Measurements from ENCODE around the gene G3BP1. TPM values are rescaled to one million over a fixed set of nuclear protein-coding genes. Genes with fewer than 3 reads are reported as not detected.
"Not testable (repeated sequence)": the region's sequence is repeated elsewhere in the genome, so short reads cannot be mapped to it uniquely, and the experiment has no call there.

The G3BP1 gene
- total RNA-seq, 1 donor from 2014 or later: 60.7 TPM

DNA sequence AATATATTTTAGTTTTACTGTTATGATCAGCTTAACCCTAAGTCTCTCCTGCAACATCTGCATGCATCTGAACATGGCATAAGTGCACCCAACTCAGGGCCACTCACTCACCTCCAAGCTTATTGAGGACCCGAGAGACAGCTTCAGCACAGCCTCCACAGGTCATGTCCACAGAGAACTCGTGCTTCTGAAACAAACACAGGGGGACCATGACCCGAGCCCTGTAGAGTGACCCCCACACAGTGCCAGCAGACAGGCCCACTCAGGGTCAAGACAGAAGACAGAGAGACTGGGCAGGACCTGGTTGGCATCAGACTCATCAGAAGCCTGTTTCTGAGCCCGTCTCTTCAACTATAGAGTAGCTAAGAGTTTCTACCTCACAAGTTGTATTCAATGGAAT, 20.2 kb upstream of the G3BP1 start:
- no peak for FAIRE-seq

DNA sequence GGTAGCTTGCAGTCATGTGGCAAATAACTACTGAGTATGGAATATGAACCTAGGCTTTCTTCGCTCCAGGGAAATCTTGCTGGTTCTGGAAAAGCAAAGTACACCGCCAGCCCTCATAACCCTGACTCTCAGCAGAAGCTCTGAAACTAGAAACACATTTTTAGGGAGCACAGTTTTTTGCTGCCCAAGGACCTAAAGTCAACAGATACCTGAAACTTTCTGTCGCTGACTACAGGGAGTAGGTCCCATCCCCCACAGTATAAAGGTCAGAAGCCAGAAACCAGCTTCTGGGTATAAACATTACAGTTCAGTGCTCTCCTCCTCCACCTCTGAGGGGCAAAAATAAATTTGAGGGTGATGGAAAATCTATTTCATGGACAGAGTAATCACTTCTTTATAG, 16.4 kb upstream of the G3BP1 start:
- DNase-seq (ENCODE audit: low spot score in 2 of 2): no peak
- FAIRE-seq: no peak

More for the DNA sequence above, 20.2 kb upstream of the G3BP1 start:
- no peak for DNase-seq (ENCODE audit: low spot score in 2 of 2)

DNA sequence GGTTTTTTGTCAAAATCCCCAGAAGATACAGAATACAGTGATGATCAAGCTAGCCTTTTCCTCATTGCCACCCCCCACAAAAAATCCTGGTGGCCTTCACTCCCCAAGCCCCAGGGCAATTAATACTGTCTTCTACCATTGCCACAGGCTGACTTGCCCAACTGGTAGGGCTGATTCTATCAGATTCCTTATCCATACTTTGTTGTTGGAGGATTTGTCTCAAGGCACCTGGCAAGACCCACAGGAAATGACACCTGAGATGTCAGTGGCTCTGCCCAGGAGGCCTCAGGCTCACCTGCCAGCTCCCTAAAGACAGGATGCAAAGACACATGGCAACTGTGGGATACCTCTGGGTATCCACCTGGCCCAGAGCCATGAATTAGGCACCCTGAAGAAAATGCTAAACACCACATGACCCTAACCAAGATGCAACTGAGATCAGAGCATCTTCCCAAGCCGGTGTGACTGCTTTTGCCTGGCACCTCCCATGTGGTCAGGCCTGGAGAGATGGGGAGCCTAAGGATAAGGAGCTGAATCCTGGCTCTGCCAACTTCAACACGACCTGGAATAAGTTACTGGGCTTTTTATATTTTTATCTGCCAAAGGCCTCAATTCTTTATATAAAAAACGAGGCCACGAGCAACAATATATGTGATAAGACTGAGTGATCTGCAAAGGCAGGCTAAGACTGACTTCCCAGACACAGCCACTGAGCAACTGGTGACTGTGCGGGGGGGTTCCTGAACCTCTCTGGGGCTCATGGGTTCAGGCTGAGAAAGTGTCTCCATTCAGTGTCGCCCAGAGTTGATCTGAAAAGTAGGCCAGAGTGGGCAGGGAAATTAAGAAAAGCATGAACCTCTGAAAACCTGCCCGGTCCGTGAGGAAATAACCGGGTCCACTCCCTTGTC, 14.3 kb upstream of the G3BP1 start:
- no peak for FAIRE-seq

DNA sequence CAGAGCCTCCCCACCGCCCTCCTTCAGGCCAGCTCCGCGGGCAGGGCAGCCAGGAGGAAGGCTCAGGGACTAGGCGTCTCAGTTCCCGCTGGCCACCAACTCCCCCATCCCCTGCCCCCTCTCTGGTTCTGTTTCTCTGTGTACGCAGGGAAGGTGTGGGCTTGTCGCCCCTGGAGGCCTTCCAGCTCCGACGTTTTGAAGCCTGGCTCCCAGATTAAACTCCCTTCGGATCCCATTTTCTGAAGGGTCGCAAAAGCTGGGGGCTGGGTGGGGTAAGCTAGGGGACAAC, 13.7 kb upstream of the G3BP1 start:
- DNase-seq (ENCODE audit: low spot score in 2 of 2) (peak in 1 of 2 donors; percentile 32), FAIRE-seq (no peak)

More for the DNA sequence above, 14.3 kb upstream of the G3BP1 start:
- peak in 1 of 2 donors; percentile 35 for DNase-seq (ENCODE audit: low spot score in 2 of 2)

- no peak for FAIRE-seq
Observed at GRCh38 chr5:151758430-151759241, 13.1 kb upstream of the G3BP1 start, which contains the start of gene ATOX1. Gene ATOX1 (minus strand): TSS chr5:151758631. CDS start chr5:151758551, 80 bp downstream.

GRCh38 chr5:151764801-151765200, 7.0 kb upstream of the G3BP1 start:
- DNase-seq (ENCODE audit: low spot score in 2 of 2) (no peak), FAIRE-seq (no peak)

More at GRCh38 chr5:151758430-151759241, 13.1 kb upstream of the G3BP1 start, which contains the start of gene ATOX1:
- peak; percentile 91 to 97 for DNase-seq (ENCODE audit: low spot score in 2 of 2)

DNA sequence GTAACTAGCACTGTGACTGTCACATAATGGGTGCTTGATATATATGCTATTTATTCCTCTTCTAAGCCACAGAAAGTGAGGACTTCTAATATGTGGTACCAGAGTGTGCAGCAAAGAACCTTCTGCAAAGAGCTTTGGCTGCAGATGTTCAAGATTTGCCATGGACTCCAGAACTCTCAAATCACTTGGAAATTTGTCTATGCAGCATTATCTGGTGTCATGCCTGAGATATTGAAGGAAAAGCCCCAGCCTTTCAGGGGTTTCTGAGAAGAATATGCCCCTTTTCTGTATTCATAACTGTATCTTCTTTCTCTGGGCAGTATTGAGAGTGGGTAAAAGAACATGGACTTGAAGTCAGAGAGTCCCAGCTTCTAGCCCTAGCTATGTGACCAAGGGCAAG, 4.8 kb upstream of the G3BP1 start:
- DNase-seq (ENCODE audit: low spot score in 2 of 2) (no peak), FAIRE-seq (no peak)

DNA sequence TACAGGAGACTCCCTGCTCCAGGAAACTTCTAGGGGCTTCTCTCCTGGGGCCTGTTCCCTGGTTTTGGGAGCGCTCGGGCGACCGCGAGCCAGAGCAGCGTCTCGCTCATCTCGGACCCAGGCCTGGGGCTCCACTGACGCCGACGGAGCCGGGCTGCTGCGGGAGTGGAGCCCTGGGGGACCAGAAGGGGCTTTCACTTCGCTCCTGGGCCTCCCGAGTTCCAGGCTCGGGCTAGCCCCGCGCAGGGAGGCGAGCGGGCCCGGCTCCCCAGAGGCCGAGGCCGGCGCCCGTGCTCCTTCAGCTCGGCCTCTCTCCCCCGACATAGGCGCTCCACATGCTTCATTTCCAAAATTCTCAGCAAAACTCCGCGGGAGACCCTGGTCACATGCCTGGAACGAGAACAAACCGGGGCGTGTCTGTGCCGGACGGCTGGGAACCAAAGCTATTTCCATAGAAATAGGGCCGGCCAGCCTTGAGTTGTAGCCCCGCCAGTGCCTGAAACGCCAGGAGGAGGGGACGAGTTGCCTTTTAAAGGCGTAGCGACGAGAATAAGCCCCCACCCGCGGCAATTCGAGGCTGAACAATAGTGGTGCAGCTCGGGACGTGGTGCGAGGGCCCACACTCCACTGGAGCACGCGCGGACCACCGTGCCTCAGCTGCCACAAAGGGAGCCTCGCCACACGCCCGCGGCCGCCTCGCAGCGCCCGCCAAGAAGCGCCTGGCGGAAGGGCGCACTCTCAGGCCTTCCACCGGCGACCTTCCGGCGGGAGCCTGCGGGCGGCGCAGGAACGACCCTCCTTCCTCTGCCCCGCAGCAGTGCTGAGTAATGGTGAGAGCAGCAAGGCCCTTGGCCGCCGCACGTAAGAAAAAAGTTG, 1.1 kb upstream of the G3BP1 start:
- DNase-seq (ENCODE audit: low spot score in 2 of 2) (peak; percentile 67 to 71), FAIRE-seq (no peak)

DNA sequence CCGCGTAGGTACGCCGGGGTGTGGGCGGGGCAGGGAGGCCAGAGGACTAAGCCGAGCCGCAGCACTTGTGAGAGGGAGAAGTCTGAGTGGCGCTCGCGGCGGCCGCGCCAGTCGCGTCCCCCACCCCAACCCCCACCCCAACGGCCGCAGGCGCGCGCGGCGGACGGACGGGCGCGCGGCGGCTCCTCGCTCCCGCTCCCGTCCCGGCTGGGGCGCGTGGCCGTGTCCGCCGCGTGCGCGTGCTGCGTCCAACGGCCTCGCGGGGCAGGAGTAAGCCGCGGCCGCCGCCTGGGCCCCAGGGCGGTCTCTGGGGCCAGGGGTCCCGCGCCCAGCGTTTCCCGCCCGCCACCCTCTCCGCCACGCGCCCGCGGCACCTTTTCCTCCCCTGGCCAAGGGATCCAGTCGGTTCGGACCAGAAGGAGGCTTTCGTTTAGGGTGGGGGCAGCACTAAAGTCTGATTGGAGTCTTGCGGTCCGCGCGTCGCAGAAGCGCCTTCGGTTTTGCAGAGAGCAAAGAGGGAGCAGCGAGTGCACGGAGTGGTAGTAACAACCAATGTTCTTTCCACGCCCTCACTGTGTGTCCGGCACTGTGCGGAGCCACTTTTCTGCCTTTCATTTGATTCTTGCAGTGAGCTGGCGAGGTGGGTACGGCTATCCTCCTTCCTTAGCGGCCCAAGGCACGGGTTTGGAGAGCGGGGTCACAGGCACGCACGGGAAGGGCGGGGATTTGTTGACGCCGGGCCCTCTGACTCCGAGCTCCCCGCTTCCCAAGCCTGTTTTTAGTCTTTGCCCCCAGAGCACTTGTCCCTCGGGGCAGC, 483 bp downstream of the G3BP1 start:
- FAIRE-seq: no peak

DNA sequence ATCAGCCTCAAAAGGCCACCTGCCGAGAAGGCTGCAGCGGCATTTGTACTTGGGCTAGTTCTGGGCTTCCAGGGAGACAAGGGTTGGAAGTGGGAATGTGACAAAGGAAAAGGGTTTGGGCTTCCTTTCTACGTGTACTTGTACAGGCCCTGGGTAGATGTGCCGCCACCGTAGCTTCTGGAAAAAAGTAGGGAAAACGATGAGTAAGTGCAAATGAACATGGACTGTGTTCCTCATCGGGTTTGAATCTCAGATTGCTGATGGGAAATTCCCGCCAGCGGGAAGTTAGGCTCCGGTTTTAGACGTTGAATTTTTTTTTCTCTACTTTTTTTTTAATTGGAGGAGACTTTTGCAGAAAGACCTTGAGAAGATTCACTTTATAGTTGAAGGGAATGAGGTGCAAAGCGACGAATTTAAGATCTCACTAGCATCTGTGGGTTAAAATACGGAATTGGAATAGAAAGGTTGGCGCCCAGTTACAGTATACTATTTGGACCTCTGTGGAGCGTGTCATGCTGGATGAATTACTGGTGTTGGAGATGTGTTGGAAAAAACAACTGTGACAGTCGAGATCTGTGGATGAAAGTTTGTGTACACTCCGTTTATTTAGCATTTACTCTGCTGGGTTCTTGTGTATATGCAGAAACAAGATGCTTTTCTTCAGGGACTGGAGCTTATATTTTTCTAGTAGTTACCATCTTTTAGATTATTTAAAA, 1.2 kb downstream of the G3BP1 start:
- FAIRE-seq: no peak
- DNase-seq (ENCODE audit: low spot score in 2 of 2): no peak

More for the DNA sequence above, 483 bp downstream of the G3BP1 start:
- DNase-seq (ENCODE audit: low spot score in 2 of 2): peak in 1 of 2 donors; percentile 16

DNA sequence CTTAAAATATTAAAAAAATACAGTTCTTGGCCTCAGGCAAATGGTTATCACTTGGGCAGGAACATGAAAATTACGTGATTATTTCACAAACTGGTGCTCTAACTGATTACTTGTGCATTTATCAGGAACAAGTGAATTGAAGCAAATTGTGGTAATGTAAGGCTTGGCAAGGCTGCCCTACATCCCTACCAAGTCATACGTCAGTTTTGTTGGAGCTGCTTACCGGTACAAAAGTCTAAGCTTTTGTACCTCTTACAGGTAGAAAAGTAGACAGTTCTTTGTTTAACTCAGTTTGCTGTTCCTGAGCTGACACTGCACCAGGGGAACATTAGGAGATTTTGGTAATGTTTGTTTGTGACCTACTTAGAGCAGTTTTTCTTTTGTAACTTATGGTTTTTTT, 2.2 kb downstream of the G3BP1 start:
- FAIRE-seq: no peak
- no peak for DNase-seq (ENCODE audit: low spot score in 2 of 2)

GRCh38 chr5:151775025-151775606, 3.4 kb downstream of the G3BP1 start:
- DNase-seq (ENCODE audit: low spot score in 2 of 2): no peak
- FAIRE-seq: no peak

DNA sequence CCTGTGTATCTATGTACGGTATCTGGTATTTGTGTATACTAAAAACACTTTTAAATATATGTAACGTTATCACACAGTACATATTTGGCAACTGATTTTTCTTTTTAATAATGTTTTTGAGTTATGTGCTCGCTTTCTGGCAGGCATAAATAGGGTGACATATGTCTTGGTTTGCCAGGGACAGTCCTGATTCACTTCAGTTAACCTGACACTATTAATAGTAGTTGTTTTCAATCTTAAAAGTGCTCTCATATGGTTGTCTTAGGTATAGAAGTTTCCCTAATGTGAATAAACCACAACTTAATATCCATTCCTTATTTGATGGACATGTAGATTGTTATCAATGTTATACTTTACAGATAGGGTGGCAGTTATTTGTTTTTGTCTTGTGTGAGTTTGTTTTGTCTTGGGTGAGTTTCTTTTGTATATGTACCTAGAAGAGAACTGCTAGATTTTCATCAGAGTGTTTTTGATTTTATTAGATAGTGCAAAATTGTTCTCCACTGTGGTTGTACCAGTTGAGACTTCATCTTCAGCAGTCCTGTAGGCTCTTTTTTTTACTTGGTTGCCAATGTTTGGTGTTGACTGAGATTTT, 7.9 kb downstream of the G3BP1 start:
- no peak for DNase-seq (ENCODE audit: low spot score in 2 of 2)
- FAIRE-seq: no peak

DNA sequence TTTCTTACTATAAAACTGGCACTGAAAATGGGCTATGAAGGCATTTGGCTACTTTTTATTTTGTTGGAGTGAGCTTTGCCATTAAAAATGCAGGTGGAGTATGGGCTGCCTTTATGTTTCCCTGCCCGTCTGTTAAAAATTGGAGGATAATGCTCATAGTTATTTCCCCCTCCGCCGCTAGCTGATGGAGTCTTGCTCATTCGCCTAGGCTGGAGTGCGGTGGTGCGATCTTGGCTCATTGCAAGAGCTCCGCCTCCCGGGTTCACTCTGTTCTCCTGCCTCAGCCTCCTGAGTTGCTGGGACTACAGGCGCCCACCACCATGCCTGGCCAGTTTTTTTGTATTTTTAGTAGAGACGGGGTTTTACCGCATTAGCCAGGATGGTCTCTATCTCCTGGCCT, 8.6 kb downstream of the G3BP1 start:
- DNase-seq (ENCODE audit: low spot score in 2 of 2) (no peak), FAIRE-seq (no peak)

DNA sequence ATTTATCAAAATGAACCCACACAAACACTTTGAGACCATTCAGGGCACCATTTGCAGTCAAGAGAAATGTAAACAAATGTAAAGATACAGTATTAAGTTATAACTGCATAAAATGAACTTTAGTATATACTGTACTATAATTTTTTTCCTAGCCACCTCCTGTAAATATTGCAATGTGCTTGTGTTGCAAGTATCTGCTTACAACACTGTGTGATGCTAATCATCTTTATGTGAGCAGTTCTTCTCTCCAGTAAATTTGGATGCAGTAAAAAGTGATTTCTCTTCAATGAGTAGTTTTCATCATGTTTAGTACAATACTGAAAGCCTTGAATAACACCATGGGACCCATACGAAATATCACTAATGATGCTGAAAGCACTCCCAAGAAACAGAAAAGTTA, 9.4 kb downstream of the G3BP1 start:
- DNase-seq (ENCODE audit: low spot score in 2 of 2): no peak
- no peak for FAIRE-seq

- DNase-seq (ENCODE audit: low spot score in 2 of 2); FAIRE-seq: not testable (repeated sequence)
Observed at GRCh38 chr5:151783664-151784063, 11.9 kb downstream of the G3BP1 start.

GRCh38 chr5:151784141-151784540, 12.4 kb downstream of the G3BP1 start:
- no peak for DNase-seq (ENCODE audit: low spot score in 2 of 2)

DNA sequence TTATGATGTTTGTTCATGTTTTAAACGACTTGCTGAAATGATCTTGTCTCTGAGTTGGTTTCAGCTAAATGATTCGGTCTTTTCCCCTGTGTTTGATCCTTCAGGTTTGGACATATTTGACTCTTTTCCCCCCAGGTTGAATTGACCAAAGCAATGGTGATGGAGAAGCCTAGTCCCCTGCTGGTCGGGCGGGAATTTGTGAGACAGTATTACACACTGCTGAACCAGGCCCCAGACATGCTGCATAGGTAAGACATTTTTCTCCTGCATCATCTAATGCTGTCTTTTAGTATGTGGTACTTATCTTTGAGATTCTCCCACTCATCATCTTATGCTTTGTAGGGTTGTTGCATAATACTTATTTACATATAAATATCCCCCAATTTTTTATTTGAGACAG, 14.7 kb downstream of the G3BP1 start:
- no peak for FAIRE-seq
- DNase-seq (ENCODE audit: low spot score in 2 of 2): no peak

More at GRCh38 chr5:151784141-151784540, 12.4 kb downstream of the G3BP1 start:
- no peak for FAIRE-seq
